ENCODE results near the gene TP53BP1. TPM values are rescaled to one million over a fixed set of nuclear protein-coding genes. Genes with fewer than 3 reads are reported as not detected.

TP53BP1 gene
- total and polyA plus RNA-seq, 11 donors = 7.4 to 34.4 (median 27.4) TPM

DNA sequence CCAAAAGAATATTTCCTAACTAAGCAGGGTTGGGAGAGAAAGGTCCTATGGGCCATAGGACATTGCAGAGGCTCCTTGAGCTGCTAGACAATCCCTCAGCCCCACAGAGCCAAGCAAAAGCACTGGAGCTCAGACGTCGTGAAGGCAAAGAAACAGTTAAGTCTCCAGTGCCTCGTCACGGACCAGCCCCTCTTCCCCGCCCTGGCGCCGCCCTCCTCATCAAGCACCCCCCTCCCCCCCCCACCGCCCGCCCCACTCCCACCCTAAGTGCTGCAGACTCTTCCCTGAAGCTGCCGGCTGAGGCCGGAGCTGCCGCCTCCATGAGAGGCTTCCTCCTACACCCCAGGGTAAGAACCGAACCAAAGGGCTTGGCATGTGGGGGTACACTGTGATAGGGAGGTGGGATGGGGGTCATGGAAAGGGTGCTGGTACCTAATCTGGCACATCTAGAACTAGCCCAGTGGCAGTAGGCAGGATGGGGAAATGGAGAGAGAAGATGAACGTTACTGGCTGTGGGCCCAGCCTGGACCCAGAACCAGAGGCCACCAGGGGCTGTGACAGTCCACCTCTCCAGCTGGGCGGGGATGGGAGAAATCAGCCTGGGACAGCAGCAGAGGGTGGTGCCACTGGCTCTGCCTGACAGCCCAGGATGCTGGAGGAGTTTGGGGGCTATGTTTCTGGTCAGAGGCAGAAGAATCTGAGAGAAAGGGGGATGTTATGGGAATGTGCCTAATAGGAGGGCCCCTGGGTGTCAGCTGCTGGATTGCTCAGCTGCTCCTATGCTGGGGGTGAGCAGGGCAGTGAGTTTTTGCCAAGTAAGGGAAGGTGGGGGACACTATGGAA is 24.6 kb upstream of the TP53BP1 start, which contains the start of gene MAP1A:
Gene MAP1A (plus strand): TSS at position 255 of the 843 bp plus-strand sequence. CDS start 3,866 bp downstream, outside the sequence.
- Histone ChIP-seq H3K36me3 (peaks cover 0 to 27% (median 16%) of the 10 kb centered on the region in 9 donors), H3K4me1 (peaks cover 0 to 52% (median 30%) of the 10 kb centered on the region in 12 donors), H3K9me3 (no peaks in the 10 kb centered on the region), H3K4me3 (peak within 1 kb of the TSS; percentile 13 to 79 (median 56)), H3K27ac (peak within 1 kb of the TSS; percentile 38 to 94 (median 80)), H3K27me3 (peaks cover 0 to 5% (median 0%) of the 10 kb centered on the region in 9 donors)
- intact Hi-C loops (cut with DNase I) = loop anchor here in 2 of 10 donors (5.0 to 10.0 kb wide), 2 partner anchors 35 to 73 kb away; no protein-coding TSS in a partner anchor
- DNase-seq (peak; percentile 65 to 82 (median 68)), ATAC-seq (peak; percentile 7 to 67 (median 66))
- TF ChIP-seq, protein P1, sequence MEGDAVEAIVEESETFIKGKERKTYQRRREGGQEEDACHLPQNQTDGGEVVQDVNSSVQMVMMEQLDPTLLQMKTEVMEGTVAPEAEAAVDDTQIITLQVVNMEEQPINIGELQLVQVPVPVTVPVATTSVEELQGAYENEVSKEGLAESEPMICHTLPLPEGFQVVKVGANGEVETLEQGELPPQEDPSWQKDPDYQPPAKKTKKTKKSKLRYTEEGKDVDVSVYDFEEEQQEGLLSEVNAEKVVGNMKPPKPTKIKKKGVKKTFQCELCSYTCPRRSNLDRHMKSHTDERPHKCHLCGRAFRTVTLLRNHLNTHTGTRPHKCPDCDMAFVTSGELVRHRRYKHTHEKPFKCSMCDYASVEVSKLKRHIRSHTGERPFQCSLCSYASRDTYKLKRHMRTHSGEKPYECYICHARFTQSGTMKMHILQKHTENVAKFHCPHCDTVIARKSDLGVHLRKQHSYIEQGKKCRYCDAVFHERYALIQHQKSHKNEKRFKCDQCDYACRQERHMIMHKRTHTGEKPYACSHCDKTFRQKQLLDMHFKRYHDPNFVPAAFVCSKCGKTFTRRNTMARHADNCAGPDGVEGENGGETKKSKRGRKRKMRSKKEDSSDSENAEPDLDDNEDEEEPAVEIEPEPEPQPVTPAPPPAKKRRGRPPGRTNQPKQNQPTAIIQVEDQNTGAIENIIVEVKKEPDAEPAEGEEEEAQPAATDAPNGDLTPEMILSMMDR (IDR thresholded peaks at IDR 0.05) = peak in 1 of 12 donors; percentile 11
- TF ChIP-seq POLR2A (IDR thresholded peaks at IDR 0.05) = no peak
- 6 to 15% (median 10%) methylated on average over 11 to 15 of the region's 15 CpGs for WGBS, 4 donors

DNA sequence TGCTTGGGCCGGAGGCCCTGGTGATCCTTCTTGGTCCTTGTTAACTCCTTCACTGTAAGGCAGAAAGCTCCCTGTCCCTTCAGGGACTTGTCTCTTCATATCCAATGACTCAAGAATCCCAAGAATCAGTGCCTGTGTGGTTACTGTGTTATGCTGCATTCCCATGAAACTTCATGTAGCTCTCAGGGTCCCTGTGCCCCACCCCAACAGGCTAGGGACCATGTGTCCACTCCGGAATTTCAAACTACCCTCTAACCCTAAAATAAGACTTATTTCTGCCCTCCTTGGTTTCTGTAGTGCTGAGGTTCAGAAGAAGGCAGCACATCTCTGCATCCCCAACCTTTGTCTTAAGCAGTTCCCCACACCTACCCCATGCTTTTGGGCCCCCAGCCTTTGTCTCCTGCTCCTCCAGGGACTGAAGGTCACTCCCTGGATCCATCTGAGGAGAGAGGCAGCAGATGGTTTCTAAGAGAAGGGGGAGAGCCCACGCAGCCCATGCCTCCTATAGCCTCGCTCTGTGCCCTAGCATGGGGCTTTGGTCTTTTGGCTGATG is 23.9 kb upstream of the TP53BP1 start:
- Histone ChIP-seq H3K4me1 (peaks cover 0 to 53% (median 30%) of the 10 kb centered on the region in 12 donors), H3K27ac (peak overlapping the region in 11 of 12 donors; percentile 47 to 94 (median 81)), H3K9me3 (no peaks in the 10 kb centered on the region), H3K36me3 (peaks cover 0 to 20% (median 10%) of the 10 kb centered on the region in 9 donors), H3K27me3 (peaks cover 0 to 5% (median 0%) of the 10 kb centered on the region in 9 donors), H3K4me3 (peak overlapping the region in 11 of 12 donors; percentile 37 to 79 (median 58))
- intact Hi-C loops (cut with DNase I) = loop anchor here in 2 of 10 donors (5.0 to 10.0 kb wide), 2 partner anchors 35 to 72 kb away; no protein-coding TSS in a partner anchor
- ATAC-seq (peak in 2 of 4 donors; percentile 1 to 11), DNase-seq (no peak)
- 41 to 51% (median 44%) methylated on average over 4 of the region's 4 CpGs for WGBS, 4 donors
- TF ChIP-seq, protein P1 (IDR thresholded peaks at IDR 0.05) = no peak
- TF ChIP-seq POLR2A (IDR thresholded peaks at IDR 0.05) = no peak

DNA sequence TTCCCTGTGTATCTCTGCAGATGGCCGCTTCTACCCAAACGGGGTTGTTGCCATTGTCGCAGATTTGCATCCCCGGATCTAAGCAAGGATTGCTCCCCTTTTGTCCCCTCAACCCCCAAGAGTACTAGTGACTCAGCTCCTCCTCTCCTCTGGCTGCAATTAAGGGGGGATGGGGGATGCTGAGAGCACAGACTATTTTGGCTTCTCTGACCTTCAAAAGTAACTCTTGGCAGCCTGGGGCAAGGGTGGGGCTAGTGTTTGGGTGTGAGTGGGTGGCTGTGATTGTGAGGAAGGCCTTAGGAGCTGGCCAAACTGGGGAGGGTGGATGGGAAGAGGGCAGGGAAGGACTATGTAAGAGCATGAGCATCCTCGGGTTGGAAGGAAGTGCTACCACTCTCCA is 23.2 kb upstream of the TP53BP1 start:
- H3K9me3 ChIP-seq = no peaks in the 10 kb centered on the region
- H3K27me3 ChIP-seq = peaks cover 0 to 5% (median 0%) of the 10 kb centered on the region in 9 donors
- ATAC-seq (peak; percentile 45 to 83 (median 66)), DNase-seq (peak in 4 of 5 donors; percentile 68 to 83 (median 80))
- H3K27ac ChIP-seq = peak overlapping the region in 11 of 12 donors; percentile 47 to 94 (median 81)
- peaks cover 0 to 60% (median 36%) of the 10 kb centered on the region in 12 donors for H3K4me1 ChIP-seq
- TF ChIP-seq POLR2A (IDR thresholded peaks at IDR 0.05) = no peak
- TF ChIP-seq, protein P1 (IDR thresholded peaks at IDR 0.05) = no peak
- intact Hi-C loops (cut with DNase I) = loop anchor here in 2 of 10 donors (5.0 to 10.0 kb wide), 2 partner anchors 34 to 71 kb away; no protein-coding TSS in a partner anchor
- 26 to 38% (median 34%) methylated on average over 5 of the region's 5 CpGs for WGBS, 4 donors
- peaks cover 0 to 13% (median 4%) of the 10 kb centered on the region in 9 donors for H3K36me3 ChIP-seq
- peak overlapping the region in 5 of 12 donors; percentile 52 to 79 (median 68) for H3K4me3 ChIP-seq

Data from heart left ventricle (tissue), 16 donors.